ENCODE data around the gene DNPH1. TPM values are rescaled to one million over a fixed set of nuclear protein-coding genes. Genes with fewer than 3 reads are reported as not detected.

Gene DNPH1
- total and polyA plus RNA-seq, 2 donors (not counting 3 experiments of a cell fraction or from before 2014, with no cell fraction given) = 37.7 to 120 TPM

GRCh38 chr6:43258180-43258579 is 28.9 kb upstream of the DNPH1 start:
- ChIA-PET POLR2A (no interaction called here), CTCF (no interaction called here)
- H4K20me1 ChIP-seq (replicated peaks; ENCODE audit: control insufficient read depth, extremely low read depth, insufficient read depth, low read length) = no peaks in the 10 kb centered on the region
- no peak for TF ChIP-seq GATA2 (IDR thresholded peaks at IDR 0.05; ENCODE audit: insufficient read depth, insufficient read length, low read depth, low read length)
- no peak for TF ChIP-seq JUN (IDR thresholded peaks at IDR 0.05; ENCODE audit: borderline replicate concordance, insufficient read depth, insufficient read length, low read depth)
- no peak for TF ChIP-seq FOS (IDR thresholded peaks at IDR 0.05; ENCODE audit: borderline replicate concordance, insufficient read depth, low read length)
- TF ChIP-seq POLR2AphosphoS5 (IDR thresholded peaks at IDR 0.05; ENCODE audit: insufficient read depth, low read depth, low read length) = no peak
- no peak for TF ChIP-seq MYC (IDR thresholded peaks at IDR 0.05; ENCODE audit: low read depth, low read length)
- no peak for TF ChIP-seq EZH2 (IDR thresholded peaks at IDR 0.05; ENCODE audit: borderline replicate concordance, low read depth, low read length, severe bottlenecking)
- no peak for TF ChIP-seq CTCF (IDR thresholded peaks at IDR 0.05; ENCODE audit: extremely low read depth in 1 of 2, insufficient read depth in 1 of 2, low read depth in 1 of 2, low read length in 2 of 2)
- TF ChIP-seq MAX (IDR thresholded peaks at IDR 0.05; ENCODE audit: insufficient read depth, insufficient read length) = no peak
- TF ChIP-seq POLR2A (IDR thresholded peaks at IDR 0.05; ENCODE audit: low read depth, low read length) = no peak
- H3K9ac ChIP-seq (replicated peaks; ENCODE audit: extremely low read depth, insufficient read depth, low read length) = no peak overlapping the region
- H3K4me3 ChIP-seq (replicated peaks in 1 of 3; ENCODE audit: insufficient read depth in 1 of 3, low read depth in 1 of 3, low read length in 3 of 3) = no peak overlapping the region
- H3K9me1 ChIP-seq (replicated peaks; ENCODE audit: control insufficient read depth, extremely low read depth, insufficient read depth, low read length) = no peaks in the 10 kb centered on the region
- no peak for FAIRE-seq
- no peaks in the 10 kb centered on the region for H3K79me2 ChIP-seq (ENCODE audit: control insufficient read depth, insufficient read depth, low read length)
- no peaks in the 10 kb centered on the region for H3K27me3 ChIP-seq (ENCODE audit: control insufficient read depth in 2 of 2, insufficient read depth in 2 of 2, low read length in 2 of 2)
- no peak overlapping the region for H3K27ac ChIP-seq (ENCODE audit: insufficient read depth, low read depth, low read length)
- H2AFZ ChIP-seq (ENCODE audit: low read depth, low read length) = no peak overlapping the region
- no peaks in the 10 kb centered on the region for H3K9me3 ChIP-seq (replicated peaks; ENCODE audit: control insufficient read depth, insufficient read depth, low read length)
- no peaks in the 10 kb centered on the region for H3K4me1 ChIP-seq (ENCODE audit: control insufficient read depth, extremely low read depth, insufficient read depth, low read length)
- no TSS peak for BruUV-seq (replicated peaks)
- dilution Hi-C loops (cut with MboI; ENCODE audit: extremely low pct_ligation_motif_present, low sequenced_read_pairs) = no loop called here
- H3K4me2 ChIP-seq (ENCODE audit: insufficient read depth, low read length) = no peak overlapping the region
- intact Hi-C loops (cut with micrococcal nuclease) = no loop called here
- no peak for DNase-seq (ENCODE audit: low read depth, low spot score)
- H3K36me3 ChIP-seq (ENCODE audit: control insufficient read depth in 2 of 2, extremely low read depth in 1 of 2, insufficient read depth in 2 of 2, low read length in 2 of 2) = no peaks in the 10 kb centered on the region
